GM23338 (cell line): ENCODE data around the gene TSTD2. TPM values are rescaled to one million over a fixed set of nuclear protein-coding genes. Genes with fewer than 3 reads are reported as not detected.

Experiments
- ATAC-seq: fragments of 200-7000 bp; cut with Tn5 transposase; 3 replicates; pipeline ENCODE4 v1.9.1; 2020
- DNase-seq: peaks from one replicate; pipeline ENCODE4 v3.0.0-alpha.2; 2015; ENCODE audit warnings: low spot score
- H2AFZ ChIP-seq: fragments of 200-600 bp; sonication (generic); 2 replicates; pipeline ENCODE4 v1.8.0; 2016; ENCODE audit warnings: antibody characterized with exemption, mild to moderate bottlenecking, moderate library complexity
- H3F3A ChIP-seq: fragments of 200-600 bp; sonication (generic); replicated peaks from 2 replicates; pipeline ENCODE4 v1.8.0; 2017; ENCODE audit warnings: antibody characterized with exemption, mixed run types, low read depth
- H3K27ac ChIP-seq: fragments of 200-600 bp; sonication (generic); 2 replicates; pipeline ENCODE4 v1.6.1; 2016; ENCODE audit warnings: low read depth
- H3K27me3 ChIP-seq: fragments of 200-600 bp; sonication (generic); 2 replicates; pipeline ENCODE4 v1.8.0; 2016; ENCODE audit warnings: mild to moderate bottlenecking, mixed run types, moderate library complexity; ENCODE audit not compliant: insufficient read depth
- H3K36me3 ChIP-seq: fragments of 200-600 bp; sonication (generic); 2 replicates; pipeline ENCODE4 v1.8.0; 2016; ENCODE audit warnings: mild to moderate bottlenecking; ENCODE audit not compliant: insufficient read depth
- H3K4me1 ChIP-seq: fragments of 200-600 bp; sonication (generic); 2 replicates; pipeline ENCODE4 v1.8.0; 2016; ENCODE audit warnings: mild to moderate bottlenecking, moderate library complexity; ENCODE audit not compliant: insufficient read depth
- H3K4me2 ChIP-seq: fragments of 200-600 bp; sonication (generic); 2 replicates; pipeline ENCODE4 v1.7.1; 2017; ENCODE audit warnings: mixed run types
- H3K4me3 ChIP-seq: fragments of 200-600 bp; sonication (generic); 2 replicates; pipeline ENCODE4 v1.6.1; 2016; ENCODE audit warnings: mixed run types
- H3K79me2 ChIP-seq: fragments of 200-600 bp; sonication (generic); replicated peaks from 2 replicates; pipeline ENCODE4 v1.8.0; 2017; ENCODE audit warnings: mild to moderate bottlenecking; ENCODE audit not compliant: insufficient read depth
- H3K9me2 ChIP-seq: fragments of 200-600 bp; sonication (generic); 2 replicates; pipeline ENCODE4 v1.8.0; 2017; ENCODE audit not compliant: insufficient read depth
- H4K20me1 ChIP-seq: fragments of 200-600 bp; sonication (generic); replicated peaks from 2 replicates; pipeline ENCODE4 v1.8.0; 2017; ENCODE audit warnings: mild to moderate bottlenecking; ENCODE audit not compliant: insufficient read depth
- H3K27ac Mint-ChIP-seq: 2 replicates; pipeline ENCODE4 v1.8.0; 2020; ENCODE audit warnings: inconsistent platforms, mild to moderate bottlenecking, moderate library complexity, mixed read lengths
- H3K27me3 Mint-ChIP-seq: 3 replicates; pipeline ENCODE4 v1.8.0; 2022; ENCODE audit warnings: low read depth, mild to moderate bottlenecking, moderate library complexity, mixed read lengths, inconsistent platforms; ENCODE audit not compliant: insufficient read depth, poor library complexity
- H3K36me3 Mint-ChIP-seq: 3 replicates; pipeline ENCODE4 v1.8.0; 2021; ENCODE audit warnings: low read depth, mild to moderate bottlenecking, inconsistent platforms, moderate library complexity, mixed read lengths
- H3K4me1 Mint-ChIP-seq: 3 replicates; pipeline ENCODE4 v1.8.0; 2020; ENCODE audit warnings: mild to moderate bottlenecking, inconsistent platforms, mixed read lengths
- H3K4me3 Mint-ChIP-seq: 3 replicates; pipeline ENCODE4 v1.8.0; 2021; ENCODE audit warnings: moderate library complexity, mild to moderate bottlenecking, inconsistent platforms, mixed read lengths
- H3K9me3 Mint-ChIP-seq: 3 replicates; pipeline ENCODE4 v1.8.0; 2020; ENCODE audit warnings: moderate library complexity, mild to moderate bottlenecking, inconsistent platforms, mixed read lengths
- CREB1 ChIP-seq: fragments of 250-450 bp; sonication (Bioruptor Pico); IDR thresholded peaks from 2 replicates; pipeline ENCODE4 v1.5.0; 2020; ENCODE audit warnings: low read depth, mild to moderate bottlenecking, moderate library complexity
- EZH2 ChIP-seq: fragments of 200-600 bp; sonication (generic); IDR thresholded peaks from one replicate; pipeline ENCODE4 v1.8.0; 2017; ENCODE audit warnings: antibody characterized with exemption, mild to moderate bottlenecking, low read depth; ENCODE audit not compliant: unreplicated experiment
- EZH2phosphoT487 ChIP-seq: fragments of 200-600 bp; sonication (generic); IDR thresholded peaks from one replicate; pipeline ENCODE4 v1.8.1; 2018; ENCODE audit warnings: antibody characterized with exemption; ENCODE audit not compliant: unreplicated experiment
- JUNB ChIP-seq: IDR thresholded peaks from one replicate; pipeline ENCODE4 v1.6.1; 2016; ENCODE audit warnings: antibody characterized with exemption; ENCODE audit not compliant: unreplicated experiment
- NANOG ChIP-seq: IDR thresholded peaks from 2 replicates; pipeline ENCODE4 v1.6.1; 2016; ENCODE audit warnings: antibody characterized with exemption, borderline replicate concordance
- POLR2AphosphoS5 ChIP-seq: IDR thresholded peaks from 2 replicates; pipeline ENCODE4 v1.6.1; 2016; ENCODE audit warnings: antibody characterized with exemption, low read depth
- STAT1 ChIP-seq: IDR thresholded peaks from one replicate; pipeline ENCODE4 v1.6.1; 2016; ENCODE audit warnings: antibody characterized with exemption; ENCODE audit not compliant: unreplicated experiment
- ZNF114 ChIP-seq: fragments of 250-450 bp; sonication (Bioruptor Pico); IDR thresholded peaks from 2 replicates; pipeline ENCODE4 v1.5.0; 2020; ENCODE audit warnings: mild to moderate bottlenecking, moderate library complexity
- ZNF331 ChIP-seq: fragments of 250-450 bp; sonication (Bioruptor Pico); IDR thresholded peaks from 2 replicates; pipeline ENCODE4 v1.5.0; 2020; ENCODE audit warnings: low read depth, mild to moderate bottlenecking, moderate library complexity
- polyA plus RNA-seq: library from polyadenylated mRNA; unstranded; fragments of >200 nt; fragmentation: Nextera tagmentation; extraction: Ambion mirVana; gene quantifications from 2 replicates; pipeline ENCODE4 v1.2.1, GENCODE V29; 2016
- total RNA-seq: library from RNA; depleted of rRNA; stranded (reverse); fragments of >200 nt; shearing (Covaris generic); gene quantifications from 2 replicates; pipeline ENCODE4 v1.2.3, GENCODE V29; 2014
- TF ChIP-seq, protein P1 (sequence below): IDR thresholded peaks from one replicate; pipeline ENCODE4 v1.6.1; 2018; ENCODE audit warnings: antibody characterized with exemption; ENCODE audit not compliant: unreplicated experiment
- TF ChIP-seq, protein P2 (sequence below): fragments of 250-450 bp; sonication (Bioruptor Pico); IDR thresholded peaks from 2 replicates; pipeline ENCODE4 v1.5.0; 2020; ENCODE audit warnings: mild to moderate bottlenecking, moderate library complexity
- TF ChIP-seq, protein P3 (sequence below): IDR thresholded peaks from 2 replicates; pipeline ENCODE4 v1.6.1; 2016; ENCODE audit warnings: antibody characterized with exemption

The TSTD2 gene
- total and polyA plus RNA-seq, 2 experiments from 2014 or later: 8.5 to 21.8 TPM

DNA sequence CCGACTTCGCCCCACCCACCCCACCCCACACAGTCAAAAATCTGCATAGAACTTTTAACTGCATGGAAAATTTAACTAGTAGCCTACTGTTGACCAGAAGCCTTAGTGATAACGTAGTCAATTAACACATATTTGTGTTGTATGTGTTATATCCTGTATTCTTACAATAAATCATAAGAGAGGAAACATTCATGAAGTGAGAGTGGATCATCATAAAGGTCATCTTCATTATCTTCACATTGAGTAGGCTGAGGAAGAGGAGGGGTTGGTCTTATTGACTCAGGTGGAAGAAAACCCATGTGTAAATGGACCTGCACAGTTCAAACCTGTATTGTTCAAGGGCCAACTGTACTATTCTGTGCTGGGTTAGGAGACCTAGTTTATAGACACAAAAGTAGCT is 32.6 kb upstream of the TSTD2 start:
- Mint-ChIP-seq H3K27ac (no peak overlapping the region), H3K4me1 (no peaks in the 10 kb centered on the region), H3K27me3 (no peaks in the 10 kb centered on the region), H3K36me3 (peaks cover 76% of the 10 kb centered on the region), H3K9me3 (no peaks in the 10 kb centered on the region), H3K4me3 (no peak overlapping the region)
- Histone ChIP-seq H2AFZ (no peak overlapping the region), H3K27ac (no peak overlapping the region), H3K9me2 (no peaks in the 10 kb centered on the region), H3K79me2 (no peaks in the 10 kb centered on the region), H3K4me2 (no peak overlapping the region), H3K36me3 (peaks cover 71% of the 10 kb centered on the region), H3K4me1 (no peaks in the 10 kb centered on the region), H3K27me3 (no peaks in the 10 kb centered on the region), H3F3A (no peaks in the 10 kb centered on the region), H4K20me1 (no peaks in the 10 kb centered on the region; the same call in 1 of the 2 replicates), H3K4me3 (no peak overlapping the region)
- no peak for DNase-seq
- ATAC-seq: no peak
- TF ChIP-seq, protein P1, sequence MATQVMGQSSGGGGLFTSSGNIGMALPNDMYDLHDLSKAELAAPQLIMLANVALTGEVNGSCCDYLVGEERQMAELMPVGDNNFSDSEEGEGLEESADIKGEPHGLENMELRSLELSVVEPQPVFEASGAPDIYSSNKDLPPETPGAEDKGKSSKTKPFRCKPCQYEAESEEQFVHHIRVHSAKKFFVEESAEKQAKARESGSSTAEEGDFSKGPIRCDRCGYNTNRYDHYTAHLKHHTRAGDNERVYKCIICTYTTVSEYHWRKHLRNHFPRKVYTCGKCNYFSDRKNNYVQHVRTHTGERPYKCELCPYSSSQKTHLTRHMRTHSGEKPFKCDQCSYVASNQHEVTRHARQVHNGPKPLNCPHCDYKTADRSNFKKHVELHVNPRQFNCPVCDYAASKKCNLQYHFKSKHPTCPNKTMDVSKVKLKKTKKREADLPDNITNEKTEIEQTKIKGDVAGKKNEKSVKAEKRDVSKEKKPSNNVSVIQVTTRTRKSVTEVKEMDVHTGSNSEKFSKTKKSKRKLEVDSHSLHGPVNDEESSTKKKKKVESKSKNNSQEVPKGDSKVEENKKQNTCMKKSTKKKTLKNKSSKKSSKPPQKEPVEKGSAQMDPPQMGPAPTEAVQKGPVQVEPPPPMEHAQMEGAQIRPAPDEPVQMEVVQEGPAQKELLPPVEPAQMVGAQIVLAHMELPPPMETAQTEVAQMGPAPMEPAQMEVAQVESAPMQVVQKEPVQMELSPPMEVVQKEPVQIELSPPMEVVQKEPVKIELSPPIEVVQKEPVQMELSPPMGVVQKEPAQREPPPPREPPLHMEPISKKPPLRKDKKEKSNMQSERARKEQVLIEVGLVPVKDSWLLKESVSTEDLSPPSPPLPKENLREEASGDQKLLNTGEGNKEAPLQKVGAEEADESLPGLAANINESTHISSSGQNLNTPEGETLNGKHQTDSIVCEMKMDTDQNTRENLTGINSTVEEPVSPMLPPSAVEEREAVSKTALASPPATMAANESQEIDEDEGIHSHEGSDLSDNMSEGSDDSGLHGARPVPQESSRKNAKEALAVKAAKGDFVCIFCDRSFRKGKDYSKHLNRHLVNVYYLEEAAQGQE: no peak
- TF ChIP-seq STAT1 (no peak), EZH2 (no peak), ZNF114 (no peak), JUNB (no peak), EZH2phosphoT487 (no peak), NANOG (no peak), POLR2AphosphoS5 (no peak), ZNF331 (CRISPR knock-in tag) (no peak), CREB1 (CRISPR knock-in tag) (no peak)
- TF ChIP-seq, protein P2, sequence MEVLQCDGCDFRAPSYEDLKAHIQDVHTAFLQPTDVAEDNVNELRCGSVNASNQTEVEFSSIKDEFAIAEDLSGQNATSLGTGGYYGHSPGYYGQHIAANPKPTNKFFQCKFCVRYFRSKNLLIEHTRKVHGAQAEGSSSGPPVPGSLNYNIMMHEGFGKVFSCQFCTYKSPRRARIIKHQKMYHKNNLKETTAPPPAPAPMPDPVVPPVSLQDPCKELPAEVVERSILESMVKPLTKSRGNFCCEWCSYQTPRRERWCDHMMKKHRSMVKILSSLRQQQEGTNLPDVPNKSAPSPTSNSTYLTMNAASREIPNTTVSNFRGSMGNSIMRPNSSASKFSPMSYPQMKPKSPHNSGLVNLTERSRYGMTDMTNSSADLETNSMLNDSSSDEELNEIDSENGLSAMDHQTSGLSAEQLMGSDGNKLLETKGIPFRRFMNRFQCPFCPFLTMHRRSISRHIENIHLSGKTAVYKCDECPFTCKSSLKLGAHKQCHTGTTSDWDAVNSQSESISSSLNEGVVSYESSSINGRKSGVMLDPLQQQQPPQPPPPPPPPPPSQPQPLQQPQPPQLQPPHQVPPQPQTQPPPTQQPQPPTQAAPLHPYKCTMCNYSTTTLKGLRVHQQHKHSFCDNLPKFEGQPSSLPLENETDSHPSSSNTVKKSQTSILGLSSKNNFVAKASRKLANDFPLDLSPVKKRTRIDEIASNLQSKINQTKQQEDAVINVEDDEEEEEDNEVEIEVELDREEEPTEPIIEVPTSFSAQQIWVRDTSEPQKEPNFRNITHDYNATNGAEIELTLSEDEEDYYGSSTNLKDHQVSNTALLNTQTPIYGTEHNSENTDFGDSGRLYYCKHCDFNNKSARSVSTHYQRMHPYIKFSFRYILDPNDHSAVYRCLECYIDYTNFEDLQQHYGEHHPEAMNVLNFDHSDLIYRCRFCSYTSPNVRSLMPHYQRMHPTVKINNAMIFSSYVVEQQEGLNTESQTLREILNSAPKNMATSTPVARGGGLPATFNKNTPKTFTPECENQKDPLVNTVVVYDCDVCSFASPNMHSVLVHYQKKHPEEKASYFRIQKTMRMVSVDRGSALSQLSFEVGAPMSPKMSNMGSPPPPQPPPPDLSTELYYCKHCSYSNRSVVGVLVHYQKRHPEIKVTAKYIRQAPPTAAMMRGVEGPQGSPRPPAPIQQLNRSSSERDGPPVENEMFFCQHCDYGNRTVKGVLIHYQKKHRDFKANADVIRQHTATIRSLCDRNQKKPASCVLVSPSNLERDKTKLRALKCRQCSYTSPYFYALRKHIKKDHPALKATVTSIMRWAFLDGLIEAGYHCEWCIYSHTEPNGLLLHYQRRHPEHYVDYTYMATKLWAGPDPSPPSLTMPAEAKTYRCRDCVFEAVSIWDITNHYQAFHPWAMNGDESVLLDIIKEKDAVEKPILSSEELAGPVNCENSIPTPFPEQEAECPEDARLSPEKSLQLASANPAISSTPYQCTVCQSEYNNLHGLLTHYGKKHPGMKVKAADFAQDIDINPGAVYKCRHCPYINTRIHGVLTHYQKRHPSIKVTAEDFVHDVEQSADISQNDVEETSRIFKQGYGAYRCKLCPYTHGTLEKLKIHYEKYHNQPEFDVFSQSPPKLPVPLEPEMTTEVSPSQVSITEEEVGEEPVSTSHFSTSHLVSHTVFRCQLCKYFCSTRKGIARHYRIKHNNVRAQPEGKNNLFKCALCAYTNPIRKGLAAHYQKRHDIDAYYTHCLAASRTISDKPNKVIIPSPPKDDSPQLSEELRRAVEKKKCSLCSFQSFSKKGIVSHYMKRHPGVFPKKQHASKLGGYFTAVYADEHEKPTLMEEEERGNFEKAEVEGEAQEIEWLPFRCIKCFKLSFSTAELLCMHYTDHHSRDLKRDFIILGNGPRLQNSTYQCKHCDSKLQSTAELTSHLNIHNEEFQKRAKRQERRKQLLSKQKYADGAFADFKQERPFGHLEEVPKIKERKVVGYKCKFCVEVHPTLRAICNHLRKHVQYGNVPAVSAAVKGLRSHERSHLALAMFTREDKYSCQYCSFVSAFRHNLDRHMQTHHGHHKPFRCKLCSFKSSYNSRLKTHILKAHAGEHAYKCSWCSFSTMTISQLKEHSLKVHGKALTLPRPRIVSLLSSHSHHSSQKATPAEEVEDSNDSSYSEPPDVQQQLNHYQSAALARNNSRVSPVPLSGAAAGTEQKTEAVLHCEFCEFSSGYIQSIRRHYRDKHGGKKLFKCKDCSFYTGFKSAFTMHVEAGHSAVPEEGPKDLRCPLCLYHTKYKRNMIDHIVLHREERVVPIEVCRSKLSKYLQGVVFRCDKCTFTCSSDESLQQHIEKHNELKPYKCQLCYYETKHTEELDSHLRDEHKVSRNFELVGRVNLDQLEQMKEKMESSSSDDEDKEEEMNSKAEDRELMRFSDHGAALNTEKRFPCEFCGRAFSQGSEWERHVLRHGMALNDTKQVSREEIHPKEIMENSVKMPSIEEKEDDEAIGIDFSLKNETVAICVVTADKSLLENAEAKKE (CRISPR knock-in tag): no peak
- TF ChIP-seq, protein P3, sequence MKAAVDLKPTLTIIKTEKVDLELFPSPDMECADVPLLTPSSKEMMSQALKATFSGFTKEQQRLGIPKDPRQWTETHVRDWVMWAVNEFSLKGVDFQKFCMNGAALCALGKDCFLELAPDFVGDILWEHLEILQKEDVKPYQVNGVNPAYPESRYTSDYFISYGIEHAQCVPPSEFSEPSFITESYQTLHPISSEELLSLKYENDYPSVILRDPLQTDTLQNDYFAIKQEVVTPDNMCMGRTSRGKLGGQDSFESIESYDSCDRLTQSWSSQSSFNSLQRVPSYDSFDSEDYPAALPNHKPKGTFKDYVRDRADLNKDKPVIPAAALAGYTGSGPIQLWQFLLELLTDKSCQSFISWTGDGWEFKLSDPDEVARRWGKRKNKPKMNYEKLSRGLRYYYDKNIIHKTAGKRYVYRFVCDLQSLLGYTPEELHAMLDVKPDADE: no peak
